HTERT RPE-1 (cell line): ENCODE data around the gene TSPYL1.

Experiments
- in situ Hi-C: fragments of 300-500 bp; cut with MboI; formaldehyde crosslinking; loops from 4 replicates; pipeline ENCODE4 v1.14.3; 2020; ENCODE audit warnings: low sequenced_read_pairs

The TSPYL1 gene

GRCh38 chr6:116265041-116265829 lies 14.5 kb downstream of the TSPYL1 start:
- in situ Hi-C loops: no loop called here

GRCh38 chr6:116263353-116263752 lies 16.4 kb downstream of the TSPYL1 start:
- in situ Hi-C loops: no loop called here

- in situ Hi-C loops: no loop called here
Measured at GRCh38 chr6:116258520-116258919, 21.2 kb downstream of the TSPYL1 start.

DNA sequence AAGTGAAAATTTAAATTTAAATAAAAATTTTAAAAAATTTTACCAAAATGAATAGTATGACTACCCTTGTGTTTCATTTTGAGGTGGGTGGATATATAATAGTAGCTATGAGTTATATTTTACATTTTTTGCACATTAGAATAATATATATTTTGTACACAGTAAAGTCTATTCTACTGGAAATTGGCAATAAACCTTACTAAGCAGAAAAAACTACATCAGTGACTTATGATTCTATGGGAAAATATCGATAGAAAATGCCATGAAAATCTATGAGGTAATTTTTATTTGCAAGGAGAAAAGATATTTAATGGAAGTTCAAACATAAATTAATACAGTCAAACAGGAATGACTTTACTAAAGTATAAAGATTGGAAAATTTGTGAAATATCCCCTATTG lies 23.0 kb downstream of the TSPYL1 start:
- in situ Hi-C loops: no loop called here

DNA sequence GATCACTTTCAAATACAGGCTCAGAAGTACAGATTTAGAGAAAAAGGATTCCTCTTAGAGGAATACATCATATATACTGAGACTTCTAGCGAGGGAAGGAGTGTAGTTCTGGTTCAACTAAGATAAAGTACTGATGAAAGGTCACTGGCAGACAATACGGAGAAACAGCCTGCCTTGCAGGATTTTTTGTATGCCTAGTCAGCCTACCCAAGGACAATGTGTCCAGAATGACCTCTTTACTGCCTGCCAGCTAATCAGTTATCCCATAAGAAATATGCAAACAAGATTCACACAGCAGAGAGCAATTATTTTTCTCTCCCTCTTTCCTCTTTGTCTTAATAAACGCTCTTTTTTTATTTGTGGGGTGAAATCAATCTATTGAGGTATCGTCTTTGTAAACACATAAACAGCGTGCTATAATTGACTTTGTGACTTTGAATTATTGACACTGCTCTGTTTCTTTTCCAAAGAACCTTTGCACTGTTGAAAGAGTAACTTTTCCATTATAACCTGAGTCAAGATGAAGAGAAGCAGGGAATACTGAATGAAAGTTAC lies 24.4 kb downstream of the TSPYL1 start:
- in situ Hi-C loops: no loop called here

GRCh38 chr6:116254297-116255056 lies 25.3 kb downstream of the TSPYL1 start:
- in situ Hi-C loops: no loop called here

DNA sequence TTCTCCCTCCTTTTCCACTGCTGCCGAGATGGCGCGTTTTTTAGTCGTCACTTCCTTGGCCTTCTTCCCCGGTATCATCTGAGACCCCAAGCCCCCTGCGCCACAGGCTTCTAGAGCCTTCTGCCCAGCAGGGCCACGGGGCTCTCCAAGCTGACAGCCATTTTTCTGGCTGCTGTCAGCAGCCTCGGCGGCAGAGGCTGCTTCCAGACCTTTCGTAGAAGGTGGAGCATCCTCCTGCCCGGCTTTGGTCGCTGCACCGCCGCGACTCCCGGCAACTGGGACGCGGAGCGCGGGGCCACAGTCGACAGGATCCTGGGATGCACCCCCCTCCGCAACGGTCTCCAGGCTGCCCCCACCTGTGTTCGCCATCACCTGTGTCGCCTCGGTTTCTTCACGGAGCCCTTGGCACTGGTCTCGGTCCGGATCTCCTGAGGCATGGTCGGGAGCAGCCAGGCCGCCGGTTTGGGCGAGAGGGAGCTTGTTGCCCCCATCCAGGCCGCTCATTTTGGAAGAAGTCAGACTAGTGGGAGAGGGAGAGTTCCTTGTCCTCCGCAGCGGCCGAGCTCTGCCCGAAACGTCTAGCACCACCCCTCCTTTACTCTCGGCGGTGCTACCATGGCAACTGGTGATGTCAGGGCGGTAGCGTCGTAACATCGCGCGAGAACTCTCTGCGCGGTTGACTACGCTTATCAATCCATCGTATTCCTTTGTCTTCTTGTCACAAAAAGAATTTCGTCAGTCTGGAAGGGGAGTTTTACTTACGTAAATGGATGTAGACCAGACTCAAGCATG lies 26.0 kb downstream of the TSPYL1 start, which contains the start of gene TSPYL4:
TSPYL4 (minus strand) TSS at position 571 of the 792 bp plus-strand sequence; CDS start at position 504, 67 bp downstream.
- in situ Hi-C loops: no loop called here

GRCh38 chr6:116253188-116253504 lies 26.6 kb downstream of the TSPYL1 start:
- in situ Hi-C loops: no loop called here

DNA sequence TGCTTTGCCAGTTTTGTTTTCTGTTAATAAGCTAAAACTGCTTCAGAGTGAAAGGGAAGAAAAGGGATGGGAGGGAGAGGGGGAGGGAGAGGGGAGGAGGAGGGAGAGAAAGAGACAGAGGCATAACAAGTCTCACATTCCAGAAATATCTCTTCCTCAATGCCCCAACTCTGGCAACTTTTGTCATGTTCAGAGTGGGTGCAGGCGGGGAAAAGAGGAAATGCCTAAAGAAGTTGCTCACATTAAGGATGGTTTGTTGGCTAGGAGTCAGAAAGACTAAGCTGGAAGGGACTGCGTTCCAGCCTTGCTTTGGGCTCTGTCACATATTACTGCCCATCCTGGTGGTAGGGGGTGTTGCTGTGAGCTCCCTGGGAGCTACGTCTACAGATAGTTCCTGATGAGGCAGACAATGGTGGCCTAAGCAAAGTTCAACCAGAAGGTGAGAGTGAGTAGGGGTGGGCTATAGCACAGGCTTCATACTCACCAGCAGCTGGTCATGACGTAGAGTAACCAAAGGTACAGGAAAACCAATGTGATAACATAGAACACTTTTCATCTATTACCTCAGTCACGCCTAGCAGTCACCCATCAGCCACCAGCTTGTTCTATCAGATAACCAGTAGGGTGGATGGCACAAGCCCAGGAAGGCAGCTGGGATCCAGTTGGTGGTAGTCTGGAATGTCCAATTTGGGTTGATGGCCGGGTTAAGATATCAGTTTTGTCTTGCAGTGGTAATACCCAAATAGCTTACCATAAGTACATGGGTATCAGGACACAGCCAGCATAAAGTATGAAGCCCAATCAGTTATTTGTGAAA lies 28.0 kb downstream of the TSPYL1 start:
- in situ Hi-C loops: no loop called here

DNA sequence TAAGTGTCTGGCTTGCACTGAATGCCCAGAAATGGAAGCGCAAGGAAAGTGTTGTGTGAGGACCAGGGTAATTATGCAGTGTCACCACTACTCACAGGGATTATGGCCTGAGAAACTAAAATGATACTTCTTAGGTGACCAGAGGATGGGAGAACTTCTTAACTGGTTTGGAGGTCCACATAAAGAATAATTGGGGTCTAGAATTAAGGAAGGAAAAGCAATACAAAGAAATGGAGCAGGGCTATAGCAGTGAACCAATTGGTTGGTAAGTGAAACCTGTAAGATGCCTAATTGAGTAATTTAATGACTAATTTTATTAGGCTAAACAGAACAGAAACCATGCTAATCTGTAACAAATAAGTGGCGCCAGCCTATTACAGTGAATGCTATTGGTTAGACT lies 31.2 kb downstream of the TSPYL1 start:
- in situ Hi-C loops: no loop called here

GRCh38 chr6:116247285-116247684 lies 32.4 kb downstream of the TSPYL1 start:
- in situ Hi-C loops: no loop called here

- in situ Hi-C loops: no loop called here
Measured at GRCh38 chr6:116246089-116246488, 33.6 kb downstream of the TSPYL1 start.

DNA sequence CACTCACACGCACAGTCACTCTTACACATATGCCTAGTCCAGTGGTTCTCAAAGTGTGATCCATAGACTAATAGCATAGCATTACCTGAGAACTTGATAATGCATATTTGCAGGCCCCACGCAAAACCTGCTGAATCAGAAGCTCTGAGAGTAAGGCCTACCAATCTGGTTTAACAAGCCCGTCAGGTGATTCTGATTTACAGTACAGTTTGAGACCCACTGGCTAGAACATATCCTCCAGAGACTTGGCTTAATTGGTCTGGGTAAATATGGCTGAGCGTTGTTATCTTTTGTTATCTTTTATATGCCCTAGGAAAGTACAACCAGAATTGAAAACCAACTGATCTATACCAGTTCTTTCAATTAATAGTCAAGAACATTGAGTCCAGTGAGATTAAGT lies 35.4 kb downstream of the TSPYL1 start:
- in situ Hi-C loops: no loop called here

DNA sequence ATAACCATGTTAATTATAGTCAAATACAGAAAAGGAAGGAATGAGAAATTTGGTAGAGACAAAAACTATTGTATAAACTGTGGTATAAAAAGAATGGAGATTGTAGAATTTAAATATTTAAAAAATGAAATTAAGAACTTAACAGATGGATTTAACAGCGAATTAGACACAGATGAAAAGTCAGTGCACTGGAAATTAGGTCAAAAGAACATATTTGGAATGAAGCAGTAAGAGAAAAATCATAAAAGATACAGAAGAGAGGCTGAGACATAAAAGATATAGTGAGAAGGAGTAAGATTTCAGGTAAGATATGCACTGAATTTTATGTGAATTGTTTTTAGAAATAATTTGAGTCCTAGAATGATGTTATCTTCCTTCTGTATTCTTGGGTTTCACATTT lies 39.9 kb downstream of the TSPYL1 start:
- in situ Hi-C loops: no loop called here

DNA sequence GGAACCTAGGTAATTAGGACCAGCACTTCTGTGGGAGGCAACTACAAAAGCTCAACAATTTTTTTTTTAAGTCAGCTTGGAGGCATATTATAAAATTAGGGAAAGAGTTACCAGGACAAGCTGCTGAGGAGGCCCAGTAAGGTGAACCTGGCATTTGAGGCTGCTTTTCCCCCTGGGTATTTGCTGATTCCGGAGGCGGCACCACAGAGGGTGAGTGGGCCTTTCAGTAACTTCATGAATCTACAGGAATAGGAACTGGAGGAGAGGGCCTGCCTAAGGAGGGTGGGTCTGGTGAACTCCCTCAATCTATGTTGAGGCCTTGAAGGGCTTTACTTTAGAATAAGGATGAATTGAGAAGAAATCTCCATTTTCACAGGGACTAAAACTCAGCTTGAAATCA lies 40.5 kb downstream of the TSPYL1 start:
- in situ Hi-C loops: no loop called here

DNA sequence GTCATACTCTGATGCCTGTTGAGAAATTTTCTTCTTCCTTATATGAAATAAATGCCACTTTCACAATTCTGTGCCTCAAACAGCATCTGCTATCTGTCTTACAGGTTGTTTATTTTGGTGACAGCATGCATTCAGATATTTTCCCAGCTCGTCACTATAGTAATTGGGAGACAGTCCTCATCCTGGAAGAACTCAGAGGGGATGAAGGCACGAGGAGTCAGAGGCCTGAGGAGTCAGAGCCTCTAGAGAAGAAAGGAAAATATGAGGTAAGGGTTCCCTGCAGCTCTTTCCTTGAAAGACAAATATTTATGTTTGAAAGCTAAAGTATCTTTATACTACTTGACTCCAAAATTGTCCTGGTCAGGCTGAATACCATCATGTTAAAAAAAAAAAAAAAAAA lies 41.6 kb downstream of the TSPYL1 start:
- in situ Hi-C loops: no loop called here

DNA sequence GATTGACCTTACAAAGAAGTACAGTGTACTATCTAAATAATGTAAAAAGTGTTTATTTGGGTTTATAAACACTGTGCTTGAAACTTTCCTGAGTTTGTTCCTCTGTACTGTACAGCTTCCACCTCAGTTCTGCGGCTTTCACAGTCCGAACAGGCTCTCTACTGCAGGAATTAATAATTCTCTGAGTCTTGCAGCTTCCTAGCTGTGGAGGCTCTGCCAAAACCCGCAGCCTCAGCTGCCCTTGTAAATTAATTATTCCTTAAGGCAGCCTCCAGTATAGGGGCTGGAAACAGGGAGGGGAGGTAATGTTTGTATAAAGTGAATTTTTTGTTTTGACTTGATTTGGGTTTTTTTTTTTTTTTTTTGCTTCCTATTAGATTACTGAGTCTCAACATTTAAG lies 45.0 kb downstream of the TSPYL1 start:
- in situ Hi-C loops: no loop called here

GRCh38 chr6:116229287-116229913 lies 50.3 kb downstream of the TSPYL1 start:
- in situ Hi-C loops: no loop called here
